Breast epithelium (tissue), 4 donors: ENCODE data around the gene XRCC6. TPM values are rescaled to one million over a fixed set of nuclear protein-coding genes. Genes with fewer than 3 reads are reported as not detected.
"Not testable (repeated sequence)": the region's sequence is repeated elsewhere in the genome, so short reads cannot be mapped to it uniquely, and the experiment has no call there.

Experiments used
- DNase-seq, 2 donors: peaks; one replicate each; pipeline ENCODE4 v3.0.0-alpha.2; 2019; ENCODE audit warnings: low spot score in 2 of 2
- H3K27ac ChIP-seq, 2 donors: fragments of 200-600 bp; sonication (generic) in 1 of 2; one replicate each; pipeline ENCODE4 v1.5.1; 2016 to 2019; ENCODE audit warnings: mild to moderate bottlenecking in 1 of 2
- H3K27me3 ChIP-seq, 2 donors: fragments of 200-600 bp; sonication (generic) in 1 of 2; one replicate each; pipeline versions ENCODE4 v1.5.1 to v1.6.0; 2017 to 2019; ENCODE audit warnings: control low read depth in 1 of 2, mild to moderate bottlenecking in 1 of 2
- H3K36me3 ChIP-seq: fragments of 200-600 bp; one replicate; pipeline ENCODE4 v1.5.1; 2019
- H3K4me1 ChIP-seq, 2 donors: fragments of 200-600 bp; sonication (generic); one replicate each; pipeline ENCODE4 v1.5.1; 2016 to 2019; ENCODE audit warnings: control low read depth in 1 of 2
- H3K4me3 ChIP-seq, 3 donors: fragments of 200-600 bp; sonication (generic); 1 replicate in 2 of 3; 2 replicates in 1 of 3; pipeline ENCODE4 v1.5.1; 2016 to 2019; ENCODE audit warnings: mild to moderate bottlenecking in 3 of 3, moderate library complexity in 2 of 3
- H3K9me3 ChIP-seq, 2 donors: fragments of 200-600 bp; sonication (generic) in 1 of 2; one replicate each; pipeline ENCODE4 v1.5.1; 2016 to 2019; ENCODE audit warnings: control low read depth in 1 of 2
- POLR2A ChIP-seq: fragments of 450-650 bp; IDR thresholded peaks from one replicate; pipeline ENCODE4 v1.6.1; 2016; ENCODE audit warnings: antibody characterized with exemption, mild to moderate bottlenecking, moderate library complexity
- POLR2AphosphoS5 ChIP-seq, 3 donors: sonication (generic); formaldehyde crosslinking; IDR thresholded peaks; one replicate each; pipeline ENCODE4 v1.6.1; 2017; ENCODE audit warnings: antibody characterized with exemption in 3 of 3
- intact Hi-C: fragments of 100-400 bp; cut with DNase I; formaldehyde crosslinking; loops from one replicate; pipeline ENCODE4 v1.15.1; 2023; ENCODE audit warnings: low total_unique reads
- total RNA-seq, 3 donors: library from RNA; depleted of rRNA; stranded (reverse); fragments of >200 nt; gene quantifications; one replicate each; pipeline ENCODE4 v1.1.0, GENCODE V29; 2016
- TF ChIP-seq, protein P1 (sequence below), 3 donors: fragments of 450-650 bp; IDR thresholded peaks; one replicate each; pipeline ENCODE4 v1.5.1; 2016 to 2017; ENCODE audit warnings: antibody characterized with exemption in 3 of 3, mild to moderate bottlenecking in 3 of 3, moderate library complexity in 3 of 3

The XRCC6 gene
- total RNA-seq, 3 donors from 2014 or later = 194 to 232 (median 220) TPM

DNA sequence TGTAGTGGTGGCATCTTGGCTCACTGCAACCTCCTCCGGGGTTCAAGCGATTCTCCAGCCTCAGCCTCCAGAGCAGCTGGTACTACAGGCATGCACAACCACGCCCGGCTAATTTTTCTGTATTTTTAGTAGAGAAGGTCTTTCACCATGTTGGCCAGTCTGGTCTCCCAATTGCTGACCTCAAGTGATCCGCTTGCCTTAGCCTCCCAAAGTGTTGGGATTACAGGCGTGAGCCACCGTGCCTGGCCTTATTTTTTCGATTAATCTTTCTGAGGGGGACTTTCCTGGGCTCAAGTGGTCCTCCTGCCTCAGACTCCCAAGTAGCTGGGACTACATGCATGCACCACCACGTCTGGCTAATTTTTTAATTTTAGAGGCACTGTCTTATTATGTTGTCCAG, 62.0 kb downstream of the XRCC6 start:
- peak in 1 of 2 donors; percentile 17 for DNase-seq
- Histone ChIP-seq H3K36me3 (peaks cover 5% of the 10 kb centered on the region), H3K9me3 (no peaks in the 10 kb centered on the region), H3K27me3 (no peaks in the 10 kb centered on the region), H3K4me3 (peak overlapping the region; percentile 51 to 65 (median 58)), H3K4me1 (peaks cover 0 to 6% of the 10 kb centered on the region in 2 donors), H3K27ac (peak overlapping the region; percentile 87 to 88)
- TF ChIP-seq POLR2A = no peak
- TF ChIP-seq, protein P1, sequence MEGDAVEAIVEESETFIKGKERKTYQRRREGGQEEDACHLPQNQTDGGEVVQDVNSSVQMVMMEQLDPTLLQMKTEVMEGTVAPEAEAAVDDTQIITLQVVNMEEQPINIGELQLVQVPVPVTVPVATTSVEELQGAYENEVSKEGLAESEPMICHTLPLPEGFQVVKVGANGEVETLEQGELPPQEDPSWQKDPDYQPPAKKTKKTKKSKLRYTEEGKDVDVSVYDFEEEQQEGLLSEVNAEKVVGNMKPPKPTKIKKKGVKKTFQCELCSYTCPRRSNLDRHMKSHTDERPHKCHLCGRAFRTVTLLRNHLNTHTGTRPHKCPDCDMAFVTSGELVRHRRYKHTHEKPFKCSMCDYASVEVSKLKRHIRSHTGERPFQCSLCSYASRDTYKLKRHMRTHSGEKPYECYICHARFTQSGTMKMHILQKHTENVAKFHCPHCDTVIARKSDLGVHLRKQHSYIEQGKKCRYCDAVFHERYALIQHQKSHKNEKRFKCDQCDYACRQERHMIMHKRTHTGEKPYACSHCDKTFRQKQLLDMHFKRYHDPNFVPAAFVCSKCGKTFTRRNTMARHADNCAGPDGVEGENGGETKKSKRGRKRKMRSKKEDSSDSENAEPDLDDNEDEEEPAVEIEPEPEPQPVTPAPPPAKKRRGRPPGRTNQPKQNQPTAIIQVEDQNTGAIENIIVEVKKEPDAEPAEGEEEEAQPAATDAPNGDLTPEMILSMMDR (IDR thresholded peaks at IDR 0.05) = no peak
- no peak for TF ChIP-seq POLR2AphosphoS5 (IDR thresholded peaks at IDR 0.05)
- intact Hi-C loops = no loop called here

DNA sequence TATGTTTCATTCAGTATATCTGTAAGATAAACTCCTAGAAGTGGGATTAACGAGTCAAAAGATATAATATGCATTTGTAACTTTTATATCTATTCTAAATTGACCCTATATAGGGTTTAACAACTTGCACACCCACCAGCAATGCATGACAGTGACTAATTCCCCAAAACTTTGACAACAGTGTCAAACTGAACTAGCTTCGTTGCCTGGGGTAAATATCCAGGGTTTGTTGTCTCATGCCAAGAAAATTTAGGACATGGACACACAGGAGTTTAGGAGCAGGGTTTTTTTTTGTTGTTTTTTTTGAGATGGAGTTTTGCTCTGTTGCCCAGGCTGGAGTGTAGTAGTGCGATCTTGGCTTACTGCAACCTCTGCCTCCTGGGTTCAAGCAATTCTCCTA, 62.5 kb downstream of the XRCC6 start:
- Histone ChIP-seq H3K9me3 (no peaks in the 10 kb centered on the region), H3K4me1 (peaks cover 0 to 6% of the 10 kb centered on the region in 2 donors), H3K36me3 (peaks cover 5% of the 10 kb centered on the region), H3K27ac (no peak overlapping the region), H3K4me3 (no peak overlapping the region), H3K27me3 (no peaks in the 10 kb centered on the region)
- intact Hi-C loops = no loop called here
- TF ChIP-seq POLR2AphosphoS5 (IDR thresholded peaks at IDR 0.05) (no peak), POLR2A (no peak)
- TF ChIP-seq, protein P1 (IDR thresholded peaks at IDR 0.05) = no peak
- no peak for DNase-seq

DNA sequence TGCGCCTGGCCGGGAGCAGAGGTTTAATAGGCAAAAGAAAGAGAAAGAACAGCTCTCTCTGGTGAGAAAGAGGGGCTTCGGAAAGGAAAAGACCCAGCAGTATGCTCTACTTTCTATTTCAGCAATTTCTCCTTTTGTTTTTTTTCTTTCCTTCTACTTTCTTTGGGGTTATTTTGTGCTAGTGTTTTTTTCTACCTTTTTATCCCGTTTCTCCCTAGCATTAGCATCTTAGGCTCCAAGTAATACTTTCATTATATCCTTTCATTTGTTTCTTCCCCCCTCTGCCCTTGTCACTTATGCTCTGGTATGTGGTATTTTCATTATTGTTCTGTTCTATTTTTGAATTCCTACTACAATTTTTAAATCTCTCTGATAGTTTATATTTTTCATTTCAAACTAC, 63.1 kb downstream of the XRCC6 start:
- no peak for DNase-seq
- H3K4me1 ChIP-seq = peaks cover 0 to 6% of the 10 kb centered on the region in 2 donors
- H3K9me3 ChIP-seq = no peaks in the 10 kb centered on the region
- H3K4me3 ChIP-seq = no peak overlapping the region
- intact Hi-C loops = no loop called here
- H3K36me3 ChIP-seq = peaks cover 5% of the 10 kb centered on the region
- no peaks in the 10 kb centered on the region for H3K27me3 ChIP-seq
- no peak overlapping the region for H3K27ac ChIP-seq
- TF ChIP-seq, protein P1 (IDR thresholded peaks at IDR 0.05) = no peak
- no peak for TF ChIP-seq POLR2A
- no peak for TF ChIP-seq POLR2AphosphoS5 (IDR thresholded peaks at IDR 0.05)

DNA sequence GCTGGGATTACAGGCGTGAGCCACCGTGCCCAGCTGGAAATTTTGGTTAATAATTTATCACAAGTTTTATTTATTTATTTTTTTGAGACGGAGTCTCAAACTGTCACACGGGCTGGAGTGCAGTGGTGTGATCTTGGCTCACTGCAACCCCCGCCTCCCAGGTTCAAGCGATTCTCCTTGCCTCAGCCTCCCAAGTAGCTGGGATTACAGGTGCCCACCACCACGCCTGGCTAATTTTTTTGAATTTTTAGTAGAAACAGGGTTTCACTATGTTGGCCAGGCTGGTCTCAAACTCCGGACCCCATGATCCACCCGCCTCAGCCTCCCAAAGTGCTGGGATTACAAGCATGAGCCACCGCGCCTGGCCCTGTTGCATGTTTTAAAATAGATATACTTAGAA, 65.8 kb downstream of the XRCC6 start:
- H3K36me3 ChIP-seq, H3K9me3 ChIP-seq, H3K27ac ChIP-seq, DNase-seq, H3K4me3 ChIP-seq, H3K4me1 ChIP-seq, intact Hi-C loops, H3K27me3 ChIP-seq: not testable (repeated sequence)

DNA sequence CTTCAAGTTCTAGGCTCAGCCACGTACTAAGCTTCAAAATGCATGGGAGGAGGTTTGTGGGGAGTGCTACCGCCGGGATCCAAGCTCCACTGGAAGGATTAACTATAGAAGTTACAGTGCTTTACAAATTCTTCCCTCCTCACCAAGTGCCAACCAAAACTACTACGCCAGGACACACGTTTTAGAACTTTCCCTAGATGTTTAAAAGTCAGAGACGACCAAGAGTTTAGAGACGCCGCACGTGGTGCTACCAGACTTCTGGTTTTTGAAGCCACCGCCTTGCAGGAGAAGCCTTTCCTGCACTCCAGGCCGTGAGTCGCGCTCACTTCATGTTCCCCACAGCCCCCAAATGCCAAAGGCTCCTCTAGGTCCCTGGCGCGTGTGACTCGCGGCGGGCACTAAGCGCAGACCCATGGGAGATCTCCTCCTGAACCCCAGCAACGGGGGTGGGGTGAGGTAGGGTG, 66.8 kb downstream of the XRCC6 start:
- DNase-seq = no peak
- intact Hi-C loops = no loop called here
- H3K27ac ChIP-seq = peak overlapping the region; percentile 97 to 98
- no peaks in the 10 kb centered on the region for H3K9me3 ChIP-seq
- peaks cover 0 to 6% of the 10 kb centered on the region in 2 donors for H3K4me1 ChIP-seq
- peak overlapping the region; percentile 67 to 95 (median 81) for H3K4me3 ChIP-seq
- H3K27me3 ChIP-seq = no peaks in the 10 kb centered on the region
- H3K36me3 ChIP-seq = no peaks in the 10 kb centered on the region
- TF ChIP-seq, protein P1 (IDR thresholded peaks at IDR 0.05) = no peak
- TF ChIP-seq POLR2AphosphoS5 (IDR thresholded peaks at IDR 0.05) (no peak), POLR2A (no peak)
